Activated T-helper 1 cell treated with Interleukin-2 at 50 U/mL for 16 hours (primary cell): ENCODE results near the gene CLEC4G.
"Not testable (repeated sequence)": the region's sequence is repeated elsewhere in the genome, so short reads cannot be mapped to it uniquely, and the experiment has no call there.

Experiments used
- DNase-seq: peaks from one replicate; pipeline ENCODE4 v3.0.0-alpha.2; 2020; ENCODE audit warnings: low read depth

Gene CLEC4G, protein sequence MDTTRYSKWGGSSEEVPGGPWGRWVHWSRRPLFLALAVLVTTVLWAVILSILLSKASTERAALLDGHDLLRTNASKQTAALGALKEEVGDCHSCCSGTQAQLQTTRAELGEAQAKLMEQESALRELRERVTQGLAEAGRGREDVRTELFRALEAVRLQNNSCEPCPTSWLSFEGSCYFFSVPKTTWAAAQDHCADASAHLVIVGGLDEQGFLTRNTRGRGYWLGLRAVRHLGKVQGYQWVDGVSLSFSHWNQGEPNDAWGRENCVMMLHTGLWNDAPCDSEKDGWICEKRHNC

DNA sequence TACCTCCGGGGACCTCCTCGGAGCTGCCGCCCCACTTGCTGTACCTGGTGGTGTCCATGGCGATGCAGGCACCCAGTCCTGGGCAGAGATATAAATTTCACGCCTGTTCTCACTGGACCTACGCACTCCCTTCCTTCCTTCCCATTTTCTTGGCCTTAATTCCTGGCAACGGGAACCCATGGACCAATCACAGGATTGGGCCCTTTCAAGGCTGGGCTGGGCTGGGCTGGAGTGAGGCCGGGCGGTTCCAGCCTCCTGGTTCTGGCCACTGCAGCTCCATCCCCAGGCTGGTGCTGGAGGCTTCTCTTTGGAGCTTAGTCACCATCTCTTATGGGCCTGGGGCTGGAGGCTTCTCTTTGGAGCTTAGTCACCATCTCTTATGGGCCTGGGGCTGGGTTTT lies at the start of gene CLEC4G:
Gene CLEC4G (minus strand): TSS at position 66 of the 400 bp plus-strand sequence. CDS start 8 bp downstream, at position 58.
- DNase-seq, result no peak

DNA sequence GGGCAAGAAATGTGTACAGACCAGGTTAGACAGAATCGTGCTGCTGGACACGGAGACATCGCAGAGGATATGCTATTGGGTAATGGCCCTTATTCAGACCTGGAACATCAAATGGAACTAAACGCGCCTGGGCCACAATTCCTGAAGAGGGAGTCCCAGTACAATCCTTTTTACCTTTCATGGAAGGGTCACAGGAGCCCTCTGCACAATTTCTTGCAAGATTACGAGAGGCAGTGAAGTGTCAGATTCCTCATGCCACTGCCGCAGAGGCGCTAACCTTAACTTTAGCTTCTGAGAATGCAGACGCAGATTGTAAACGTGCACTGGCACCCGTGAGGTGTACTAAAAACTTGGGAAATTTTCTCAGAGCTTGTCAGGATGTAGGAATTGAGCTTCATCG lies 49.2 kb upstream of the CLEC4G start:
- no peak for DNase-seq

DNA sequence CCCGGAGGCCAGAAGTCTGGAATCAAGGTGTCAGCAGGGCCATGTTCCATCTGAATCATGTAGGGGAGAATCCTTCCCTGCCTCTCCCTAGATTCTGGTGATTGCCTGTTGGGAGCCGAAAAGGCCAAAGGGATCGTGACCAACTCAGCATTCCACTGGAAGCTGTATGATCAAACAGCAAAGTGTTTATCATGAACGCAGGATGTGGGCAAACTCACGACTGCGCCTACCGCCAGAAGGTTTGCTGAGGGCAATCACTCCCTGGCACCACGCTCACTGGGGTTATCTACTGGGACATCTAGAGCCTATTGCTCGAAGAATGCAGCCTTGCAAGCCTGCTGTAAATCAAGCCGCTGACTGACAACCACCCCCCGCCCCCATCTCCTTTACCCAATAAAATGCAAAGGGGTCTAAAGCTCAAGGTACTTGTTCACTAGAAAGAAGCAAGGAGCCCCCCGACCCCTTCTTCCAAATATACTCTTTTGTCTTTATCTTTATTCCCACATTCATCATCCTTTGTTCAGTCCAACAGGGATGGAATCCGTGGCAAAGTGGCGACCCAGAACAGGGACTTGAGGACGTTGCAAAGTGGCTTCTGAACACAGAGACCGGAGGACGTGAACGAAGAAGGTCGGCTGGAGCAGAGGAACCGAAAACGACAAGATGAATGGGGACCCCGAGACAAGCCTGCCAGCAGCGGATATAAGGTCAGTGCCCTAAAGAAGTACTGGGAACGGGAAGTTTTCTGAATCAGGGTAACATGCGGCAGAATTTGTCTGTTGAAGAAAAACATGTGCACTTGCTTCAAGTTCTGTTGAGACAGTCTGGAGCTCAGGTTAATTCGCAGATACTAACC lies 47.9 kb upstream of the CLEC4G start:
- no peak for DNase-seq

DNA sequence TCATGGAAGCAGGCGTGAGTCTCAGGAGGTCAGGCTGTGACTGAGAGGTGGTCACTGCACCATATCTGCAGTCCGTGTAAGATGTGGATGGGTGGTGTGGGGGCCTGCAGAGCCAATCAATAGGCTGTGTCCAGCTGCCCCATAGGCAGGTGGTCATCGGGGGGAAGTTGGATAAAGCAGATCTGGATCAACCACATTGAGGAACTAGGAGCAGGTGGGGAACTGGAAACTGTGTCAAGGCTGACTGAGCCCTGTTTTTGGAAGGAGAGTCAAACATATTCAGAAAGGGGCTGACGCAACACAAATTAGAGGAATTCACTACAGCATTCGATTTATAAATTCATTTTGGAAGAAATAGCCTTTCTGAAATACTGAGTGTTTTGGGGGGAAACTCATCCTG lies 46.2 kb upstream of the CLEC4G start:
- DNase-seq, result no peak

DNA sequence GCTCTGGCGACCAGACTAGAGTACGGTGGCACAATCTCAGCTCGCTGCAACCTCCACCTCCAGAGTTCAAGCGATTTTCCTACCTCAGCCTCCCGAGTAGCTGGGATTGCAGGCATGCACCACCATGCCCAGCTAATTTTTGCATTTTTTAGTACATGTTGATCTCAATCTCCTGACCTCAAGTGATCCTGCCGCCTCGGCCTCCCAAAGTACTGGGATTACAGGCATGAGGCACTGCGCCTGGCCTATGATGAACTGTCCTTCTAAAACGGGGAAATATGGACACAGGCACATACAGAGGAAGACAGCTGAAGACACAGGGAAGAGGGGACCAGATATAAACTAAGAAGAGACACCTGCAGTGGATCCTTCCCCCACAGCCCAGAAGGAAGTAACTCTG lies 43.9 kb upstream of the CLEC4G start:
- DNase-seq, result no peak

DNA sequence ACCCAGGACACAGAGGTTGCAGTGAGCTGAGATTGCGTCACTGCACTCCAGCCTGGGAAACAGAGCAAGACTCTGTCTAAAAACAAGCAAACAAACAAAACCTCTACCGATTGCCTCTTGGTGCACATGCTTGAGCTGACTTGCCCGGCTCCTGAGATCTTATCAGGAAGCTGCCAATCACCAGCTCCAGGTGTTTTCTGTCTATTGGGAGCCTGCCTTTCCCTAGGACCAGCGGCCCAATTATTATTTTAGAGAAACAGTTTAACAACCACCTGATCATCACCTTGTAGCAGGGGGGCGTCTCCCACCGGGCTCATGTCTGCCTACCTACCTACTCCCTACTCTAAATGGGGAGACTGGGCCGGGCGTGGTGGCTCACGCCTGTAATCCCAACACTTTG lies 41.9 kb upstream of the CLEC4G start:
- DNase-seq, result no peak

DNA sequence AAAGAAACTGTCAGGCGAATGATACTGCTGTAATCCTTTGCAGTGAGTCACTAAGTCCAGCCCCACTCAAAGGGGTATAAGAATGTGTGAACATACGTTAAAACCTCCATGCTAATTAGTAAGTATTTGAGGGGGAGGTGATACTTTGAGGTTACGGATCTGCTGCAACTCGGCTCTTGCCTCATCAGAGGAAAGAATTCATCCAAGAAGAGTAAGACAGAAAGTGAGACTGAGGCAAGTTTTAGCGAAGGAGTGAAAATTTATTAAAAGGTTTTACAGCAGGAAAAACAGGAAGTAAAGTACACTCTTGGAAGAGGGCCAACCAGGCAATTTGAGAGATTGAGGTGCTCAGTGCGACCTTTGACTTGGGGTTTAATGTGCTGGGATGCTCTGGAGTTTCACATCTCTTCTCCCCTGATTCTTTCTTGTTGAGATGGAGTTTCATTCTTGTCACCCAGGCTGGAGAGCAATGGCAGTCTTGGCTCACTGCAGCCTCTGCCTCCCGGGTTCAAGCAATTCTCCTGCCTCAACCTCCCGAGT lies 40.9 kb upstream of the CLEC4G start:
- no peak for DNase-seq

DNA sequence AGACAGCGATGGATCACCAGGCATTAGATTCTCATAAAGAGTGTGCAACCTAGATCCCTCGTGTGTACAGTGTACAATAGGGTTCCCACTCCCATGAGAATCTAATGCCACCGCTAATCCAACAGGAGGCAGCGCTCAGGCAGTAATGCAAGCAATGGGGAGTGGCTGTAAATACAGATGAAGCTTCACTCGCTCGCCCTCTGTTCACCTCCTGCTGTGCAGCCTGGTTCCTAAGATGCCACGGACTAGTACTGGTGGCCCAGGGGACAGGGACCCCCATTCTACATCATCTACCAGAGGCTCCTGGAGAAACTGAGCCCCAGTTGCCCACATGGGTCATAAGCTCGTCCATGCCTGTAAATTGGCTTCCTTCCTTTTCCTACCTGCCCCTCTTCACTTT lies 39.2 kb upstream of the CLEC4G start:
- DNase-seq, result no peak

DNA sequence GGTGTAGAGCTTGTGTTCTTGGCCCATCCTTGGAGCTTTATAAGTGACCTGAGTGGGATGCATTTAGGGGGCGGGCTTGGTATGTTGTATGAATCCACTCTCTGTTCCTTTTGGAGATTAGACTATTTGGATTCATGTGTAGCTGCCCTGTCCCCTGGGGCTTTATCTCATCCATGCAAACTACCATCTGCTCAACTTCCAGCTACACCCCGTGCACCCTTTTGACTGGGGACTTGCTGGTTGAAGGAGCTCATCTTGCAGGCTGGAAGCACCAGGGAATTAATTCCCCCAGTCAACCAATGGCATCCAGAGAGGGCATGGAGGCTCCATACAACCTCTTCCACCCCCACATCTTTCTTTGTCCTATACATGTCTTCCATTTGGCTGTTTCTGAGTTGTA lies 37.3 kb upstream of the CLEC4G start:
- no peak for DNase-seq

DNA sequence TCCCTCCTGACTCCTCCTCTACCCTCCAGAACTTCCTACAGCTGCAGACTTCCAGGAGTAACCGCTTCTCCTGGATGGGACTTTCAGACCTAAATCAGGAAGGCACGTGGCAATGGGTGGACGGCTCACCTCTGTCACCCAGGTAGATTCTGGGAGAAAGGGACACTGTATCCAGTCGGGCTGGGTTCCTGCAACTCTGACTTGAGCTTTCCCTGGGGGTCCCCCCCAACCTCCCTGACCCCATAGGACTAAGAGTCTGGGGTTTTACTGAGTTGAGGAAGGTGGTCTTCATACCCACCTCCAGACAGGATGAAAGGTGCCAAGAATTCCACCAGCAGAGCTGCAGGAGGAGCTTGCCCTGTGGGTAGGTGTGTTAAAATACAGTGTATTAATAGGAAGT lies 35.6 kb upstream of the CLEC4G start:
- no peak for DNase-seq

DNA sequence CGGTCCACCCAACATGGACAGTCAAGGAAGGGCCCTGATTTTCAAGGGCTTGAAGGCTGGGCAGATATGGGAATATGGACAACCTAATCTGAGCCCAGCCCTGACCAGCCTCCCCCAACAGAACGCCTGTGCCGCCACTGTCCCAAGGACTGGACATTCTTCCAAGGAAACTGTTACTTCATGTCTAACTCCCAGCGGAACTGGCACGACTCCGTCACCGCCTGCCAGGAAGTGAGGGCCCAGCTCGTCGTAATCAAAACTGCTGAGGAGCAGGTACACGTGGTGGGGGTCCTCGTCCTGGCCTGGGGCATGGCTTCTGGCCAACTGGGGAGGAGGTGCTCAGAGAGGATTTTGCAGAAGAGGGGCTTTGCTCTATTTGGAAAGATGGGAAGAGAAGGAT lies 34.6 kb upstream of the CLEC4G start:
- DNase-seq, result no peak

DNA sequence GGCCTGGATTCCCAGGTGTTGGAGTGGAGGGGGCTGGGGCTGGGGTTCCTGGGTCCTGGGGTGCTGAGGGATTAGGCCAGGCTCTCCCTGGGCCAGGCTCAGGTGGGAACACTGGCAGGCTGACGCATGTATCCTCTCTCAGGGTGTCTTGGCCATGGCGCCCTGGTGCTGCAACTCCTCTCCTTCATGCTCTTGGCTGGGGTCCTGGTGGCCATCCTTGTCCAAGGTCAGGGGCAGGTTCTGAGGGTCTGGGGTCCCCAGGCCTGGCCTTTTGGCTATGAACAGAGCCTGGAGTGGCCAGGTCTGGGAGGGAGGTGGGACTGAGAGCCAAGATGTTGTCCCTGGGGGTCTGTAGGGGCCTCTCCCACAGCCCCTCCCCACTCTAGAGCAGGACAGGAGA lies 33.1 kb upstream of the CLEC4G start:
- not testable (repeated sequence) for DNase-seq

DNA sequence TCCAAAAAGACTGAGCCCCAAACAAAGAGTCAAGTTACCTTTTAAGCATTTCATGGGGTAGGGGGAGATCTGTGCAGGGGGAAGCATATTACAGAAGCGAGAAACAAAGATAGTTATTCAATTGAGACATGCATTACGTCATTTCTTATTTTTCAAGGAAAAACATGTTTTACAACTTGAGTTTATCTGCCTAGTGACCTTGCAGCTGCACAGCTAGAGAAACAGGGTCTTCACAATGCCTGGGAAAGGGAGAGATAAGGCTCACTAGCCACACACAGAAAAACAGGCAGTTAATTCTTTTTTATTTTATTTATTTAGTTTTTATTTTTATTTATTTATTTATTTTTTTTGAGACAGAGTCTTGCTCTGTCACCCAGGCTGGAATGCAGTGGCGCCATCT lies 32.2 kb upstream of the CLEC4G start:
- DNase-seq, result not testable (repeated sequence)

DNA sequence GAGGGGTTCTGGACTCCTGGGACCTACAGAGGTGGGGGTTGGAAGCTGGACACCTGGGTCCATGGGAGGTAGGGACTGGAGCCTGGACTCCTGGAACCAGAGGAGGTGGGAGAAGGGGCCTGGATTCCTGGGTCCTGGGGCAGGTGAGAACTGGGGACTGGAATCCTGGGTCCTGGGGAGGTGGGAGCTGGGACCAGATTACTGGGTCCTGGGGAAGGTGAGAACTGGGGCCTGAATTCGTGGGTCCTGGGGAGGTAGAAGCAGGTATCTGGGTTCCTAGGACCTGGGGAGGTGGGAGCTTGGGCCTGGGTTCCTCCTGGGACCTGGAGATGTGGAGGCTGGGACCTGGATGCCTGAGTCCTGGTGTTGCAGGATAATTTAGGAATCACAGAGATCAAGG lies 31.8 kb upstream of the CLEC4G start:
- no peak for DNase-seq

DNA sequence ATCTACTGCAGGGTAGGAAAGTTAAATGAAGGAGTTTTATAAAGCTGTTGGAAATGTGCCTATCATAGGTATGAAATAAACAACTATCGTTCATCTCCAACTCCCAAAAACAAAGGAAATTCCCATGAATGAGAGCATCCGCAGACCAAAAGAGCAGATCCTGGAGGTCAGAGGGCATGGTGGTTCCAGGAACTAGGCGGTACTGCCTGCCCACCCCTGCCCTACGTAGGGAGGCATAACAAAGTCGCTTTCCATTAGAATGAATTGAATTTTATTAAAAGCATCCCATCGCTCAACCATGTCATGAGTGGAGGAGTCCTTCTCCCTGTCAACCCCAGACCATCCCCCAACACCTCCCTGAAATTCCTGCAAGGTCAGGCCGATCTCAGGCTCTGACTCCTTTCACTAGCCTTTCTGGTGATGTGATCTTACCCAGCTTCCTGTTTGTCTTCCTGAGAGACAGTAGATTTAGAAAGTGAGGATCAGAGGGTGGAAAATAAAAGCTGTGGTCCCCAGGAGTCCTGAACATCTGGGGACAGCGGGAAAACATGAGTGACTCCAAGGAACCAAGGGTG lies 30.9 kb upstream of the CLEC4G start, which contains the start of gene CLEC4M:
Gene CLEC4M (plus strand): TSS at position 525 of the 575 bp plus-strand sequence. CDS start 24 bp downstream, at position 549.
- no peak for DNase-seq

DNA sequence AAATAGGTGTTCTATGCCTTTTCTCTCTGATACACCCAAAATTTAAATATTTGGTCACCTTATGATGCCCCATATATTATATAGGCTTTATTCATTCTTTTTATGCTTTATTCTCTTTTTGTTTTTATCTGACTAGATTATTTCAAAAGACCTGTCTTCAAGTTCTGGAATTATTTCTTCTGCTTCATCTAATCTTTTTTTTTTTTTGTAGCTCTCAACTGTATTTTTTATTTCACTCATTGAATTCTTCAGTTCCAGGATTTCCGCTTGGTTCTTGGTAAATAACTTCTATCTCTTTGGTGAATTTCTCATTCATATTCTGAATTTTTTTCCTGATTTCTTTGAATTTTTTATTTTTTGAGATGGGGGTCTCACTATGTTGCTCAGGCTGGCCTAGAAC lies 27.2 kb upstream of the CLEC4G start:
- DNase-seq, result no peak

DNA sequence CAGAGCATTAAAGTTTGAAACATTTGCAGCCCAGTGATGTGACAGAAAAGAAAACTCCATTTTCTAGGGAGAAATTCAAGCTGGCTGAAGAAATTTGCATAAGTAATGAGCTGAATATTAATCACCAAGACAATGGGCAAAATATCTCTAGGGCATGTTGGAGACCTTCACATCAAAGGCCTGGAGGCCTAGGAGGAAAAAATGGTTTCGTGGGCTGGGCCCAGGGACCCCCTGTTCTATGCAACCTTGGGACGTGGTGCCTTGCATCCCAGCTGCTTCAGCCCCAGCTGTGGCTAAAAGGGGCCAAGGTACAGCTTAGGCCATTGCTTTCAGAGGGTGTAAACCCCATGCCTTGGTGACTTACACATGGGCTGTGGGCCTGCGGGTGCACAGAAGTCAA lies 25.4 kb upstream of the CLEC4G start:
- DNase-seq, result no peak

DNA sequence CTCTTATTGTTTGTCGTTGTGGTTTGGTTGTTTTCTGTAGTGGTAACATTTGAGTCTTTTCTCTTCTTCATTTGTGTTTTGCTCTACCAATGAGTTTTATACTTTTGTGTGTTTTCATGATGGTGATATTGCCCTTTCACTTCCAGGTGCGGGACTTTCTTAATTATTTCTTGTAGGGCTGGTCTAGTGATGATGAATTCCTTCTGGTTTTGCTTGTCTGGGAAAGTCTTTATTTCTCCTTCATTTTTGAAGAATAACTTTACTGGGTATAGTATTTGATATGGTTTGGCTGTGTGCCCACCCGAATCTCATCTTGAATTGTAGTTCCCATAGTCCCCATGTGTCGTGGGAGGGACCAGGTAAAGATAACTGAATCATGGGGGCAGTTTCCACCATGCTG lies 24.3 kb upstream of the CLEC4G start:
- no peak for DNase-seq

DNA sequence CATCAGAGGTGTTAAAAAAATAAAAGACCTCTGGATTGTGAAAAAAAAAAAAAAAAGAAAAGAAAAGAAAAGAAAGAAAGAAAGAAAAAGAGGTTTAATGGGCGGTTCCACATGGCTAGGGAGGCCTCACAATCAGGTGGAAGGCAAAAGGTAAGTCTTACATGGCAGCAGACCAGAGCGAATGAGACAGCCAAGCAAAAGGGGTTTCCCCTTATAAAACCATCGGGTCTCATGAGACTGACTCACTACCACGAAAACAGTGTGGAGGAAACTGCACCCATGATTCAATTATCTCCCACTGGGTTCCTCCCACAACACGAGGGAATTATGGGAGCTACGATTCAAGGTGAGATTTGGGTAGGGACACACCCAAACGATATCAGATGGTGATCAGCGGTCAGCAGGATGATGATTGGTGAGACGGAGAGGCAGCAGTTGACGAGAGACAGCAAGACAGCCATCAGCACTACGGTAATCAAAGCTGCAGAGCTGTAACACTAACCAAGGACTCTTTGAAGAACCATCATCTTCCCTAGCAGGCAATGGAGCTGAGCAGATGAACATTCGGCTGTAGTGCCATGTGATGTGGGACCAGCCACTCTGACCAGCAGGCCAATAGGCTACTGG lies 19.4 kb upstream of the CLEC4G start:
- no peak for DNase-seq

DNA sequence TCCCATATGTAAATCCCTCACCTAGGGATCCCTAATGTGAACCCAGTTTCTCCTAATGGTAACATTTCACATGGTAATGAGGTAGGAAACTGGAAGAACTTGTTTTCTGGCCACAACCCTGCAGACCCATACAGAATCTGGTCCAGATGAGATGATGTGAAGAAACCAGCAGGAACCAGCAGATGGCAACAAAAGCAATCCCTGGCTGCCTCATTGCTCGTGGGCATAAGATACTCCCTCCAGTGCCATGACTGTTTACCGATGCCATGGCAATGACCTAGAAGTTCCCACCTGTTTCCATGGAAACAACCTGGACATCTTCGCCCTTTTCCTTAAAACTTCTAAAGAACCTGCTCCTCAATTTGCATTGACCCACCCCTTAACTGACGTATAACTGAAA lies 16.8 kb upstream of the CLEC4G start:
- DNase-seq, result no peak

DNA sequence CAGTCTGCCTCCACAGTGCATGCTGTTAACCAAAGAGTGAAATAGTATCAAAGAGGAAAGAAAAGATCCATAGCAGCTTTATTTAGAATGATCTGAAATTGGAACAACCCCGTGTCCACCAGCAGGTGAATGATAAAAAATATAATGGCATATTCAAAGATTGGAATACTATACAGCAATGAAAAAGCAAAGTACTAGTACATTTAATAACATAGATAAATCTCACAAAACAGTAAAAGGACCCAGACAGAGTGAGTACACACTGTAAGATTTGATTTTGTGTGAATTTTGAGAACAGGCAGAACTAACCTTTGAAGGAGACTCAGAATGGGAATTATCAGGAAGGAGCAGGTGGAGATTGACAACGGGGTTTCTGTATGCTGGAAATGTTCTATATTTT lies 16.3 kb upstream of the CLEC4G start:
- DNase-seq, result no peak
